HUES64 (cell line): ENCODE measurements around the gene TRDN.
"Not testable (repeated sequence)": the region's sequence is repeated elsewhere in the genome, so short reads cannot be mapped to it uniquely, and the experiment has no call there.

ENCODE experiments used
- H3K27ac ChIP-seq: 2 replicates; pipeline ENCODE4 v1.7.0; 2013; ENCODE audit warnings: low read depth, low read length, inconsistent platforms
- H3K27me3 ChIP-seq: 2 replicates; pipeline ENCODE4 v1.6.1; 2013; ENCODE audit warnings: mild to moderate bottlenecking, low read length; ENCODE audit not compliant: insufficient read depth
- H3K36me3 ChIP-seq: 2 replicates; pipeline ENCODE4 v1.6.1; 2013; ENCODE audit warnings: mild to moderate bottlenecking, low read length; ENCODE audit not compliant: insufficient read depth
- H3K4me1 ChIP-seq: 2 replicates; pipeline ENCODE4 v1.6.1; 2013; ENCODE audit warnings: mild to moderate bottlenecking, low read length, moderate library complexity; ENCODE audit not compliant: insufficient read depth
- H3K4me3 ChIP-seq: 2 replicates; pipeline ENCODE4 v1.5.1; 2013; ENCODE audit warnings: mild to moderate bottlenecking, low read length, moderate library complexity
- H3K9ac ChIP-seq: 2 replicates; pipeline ENCODE4 v1.6.1; 2013; ENCODE audit warnings: mild to moderate bottlenecking, low read depth, low read length
- H3K9me3 ChIP-seq: 2 replicates; pipeline ENCODE4 v1.6.1; 2013; ENCODE audit warnings: low read depth, low read length; ENCODE audit not compliant: insufficient read depth
- WGBS: fragments of 150-250, 120-280 bp; methylation state at CpG from one replicate; pipeline ENCODE4 v1.1.7; 2013; ENCODE audit warnings: missing lambda C conversion rate; 5-methylcytosine and 5-hydroxymethylcytosine counted together

The TRDN gene

GRCh38 chr6:123288649-123289048 lies 348.1 kb downstream of the TRDN start:
- no peaks in the 10 kb centered on the region for H3K9me3 ChIP-seq
- no peak overlapping the region for H3K4me3 ChIP-seq
- no peaks in the 10 kb centered on the region for H3K36me3 ChIP-seq
- H3K27ac ChIP-seq = no peak overlapping the region
- no peaks in the 10 kb centered on the region for H3K4me1 ChIP-seq
- WGBS = no CpG with 5 or more reads among the region's 1 CpG
- H3K9ac ChIP-seq = no peak overlapping the region
- H3K27me3 ChIP-seq = no peaks in the 10 kb centered on the region

GRCh38 chr6:123276546-123276980 lies 360.2 kb downstream of the TRDN start:
- no peaks in the 10 kb centered on the region for H3K27me3 ChIP-seq
- no peak overlapping the region for H3K9ac ChIP-seq
- WGBS = 52% methylated on average over 3 of the region's 3 CpGs
- no peak overlapping the region for H3K27ac ChIP-seq
- no peak overlapping the region for H3K4me3 ChIP-seq
- H3K36me3 ChIP-seq = no peaks in the 10 kb centered on the region
- H3K4me1 ChIP-seq = no peaks in the 10 kb centered on the region
- H3K9me3 ChIP-seq = no peaks in the 10 kb centered on the region

- Histone ChIP-seq H3K27ac (no peak overlapping the region), H3K9me3 (no peaks in the 10 kb centered on the region), H3K27me3 (no peaks in the 10 kb centered on the region), H3K9ac (no peak overlapping the region), H3K4me3 (no peak overlapping the region), H3K36me3 (no peaks in the 10 kb centered on the region), H3K4me1 (no peaks in the 10 kb centered on the region)
- 95% methylated on average over 4 of the region's 5 CpGs for WGBS
Measured at GRCh38 chr6:123263981-123264380, 372.8 kb downstream of the TRDN start.

GRCh38 chr6:123240626-123241025 lies 396.1 kb downstream of the TRDN start:
- Histone ChIP-seq H3K9ac (no peak overlapping the region), H3K27me3 (no peaks in the 10 kb centered on the region)
- no CpG with 5 or more reads among the region's 1 CpG for WGBS

GRCh38 chr6:123233336-123233735 lies 403.4 kb downstream of the TRDN start:
- H3K27ac ChIP-seq = no peak overlapping the region
- no peak overlapping the region for H3K9ac ChIP-seq
- no peaks in the 10 kb centered on the region for H3K9me3 ChIP-seq
- H3K4me1 ChIP-seq = no peaks in the 10 kb centered on the region
- no peaks in the 10 kb centered on the region for H3K36me3 ChIP-seq
- H3K27me3 ChIP-seq = no peaks in the 10 kb centered on the region
- no peak overlapping the region for H3K4me3 ChIP-seq
- 89% methylated on average over 4 of the region's 4 CpGs for WGBS

More at GRCh38 chr6:123240626-123241025, 396.1 kb downstream of the TRDN start:
- Histone ChIP-seq H3K4me3 (no peak overlapping the region), H3K4me1 (no peaks in the 10 kb centered on the region), H3K36me3 (no peaks in the 10 kb centered on the region), H3K9me3 (no peaks in the 10 kb centered on the region), H3K27ac (no peak overlapping the region)

DNA sequence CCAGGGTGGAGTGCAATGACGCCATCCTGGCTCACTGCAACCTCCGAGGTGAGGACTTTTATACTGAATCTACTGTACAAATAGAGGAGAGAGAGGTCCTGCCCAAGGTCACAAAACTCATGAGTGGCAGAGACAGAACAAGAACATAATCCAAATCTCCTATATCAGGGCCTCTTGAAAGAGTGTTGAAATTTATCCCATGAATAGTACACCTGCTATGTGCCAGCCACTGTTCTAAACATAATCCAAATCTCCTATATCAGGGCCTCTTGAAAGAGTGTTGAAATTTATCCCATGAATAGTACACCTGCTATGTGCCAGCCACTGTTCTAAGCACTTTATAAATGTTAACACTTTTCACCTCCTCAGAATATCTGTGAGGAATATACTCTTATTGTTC lies 409.0 kb downstream of the TRDN start:
- not testable (repeated sequence) for H3K9me3 ChIP-seq, H3K27ac ChIP-seq, H3K9ac ChIP-seq, H3K4me1 ChIP-seq, H3K27me3 ChIP-seq, H3K36me3 ChIP-seq, H3K4me3 ChIP-seq
- 94% methylated on average over 2 of the region's 2 CpGs for WGBS

GRCh38 chr6:123226398-123226797 lies 410.4 kb downstream of the TRDN start:
- Histone ChIP-seq H3K9me3 (no peaks in the 10 kb centered on the region), H3K4me3 (no peak overlapping the region), H3K27me3 (no peaks in the 10 kb centered on the region), H3K27ac (no peak overlapping the region), H3K9ac (no peak overlapping the region), H3K36me3 (no peaks in the 10 kb centered on the region), H3K4me1 (no peaks in the 10 kb centered on the region)
- 96% methylated on average over 3 of the region's 3 CpGs for WGBS

DNA sequence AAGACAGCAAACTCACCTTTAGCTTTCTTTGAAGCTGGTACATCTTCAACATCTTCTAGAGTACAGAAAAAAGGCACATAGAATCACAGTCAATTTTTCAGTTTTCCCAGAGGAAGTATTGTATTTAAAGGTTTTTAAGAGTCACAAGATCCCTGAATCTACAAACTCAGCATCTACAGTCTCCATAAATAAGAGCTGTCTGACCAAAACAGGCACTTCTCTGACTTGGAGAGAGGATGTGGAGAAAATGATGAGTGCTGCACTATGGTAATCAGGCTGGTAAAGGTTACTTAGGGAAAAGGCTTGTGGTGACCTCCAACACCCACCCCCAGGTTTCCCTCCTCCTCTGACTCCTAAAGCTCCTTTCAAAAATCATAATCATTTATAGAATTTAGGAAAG lies 412.7 kb downstream of the TRDN start:
- H3K9me3 ChIP-seq = no peaks in the 10 kb centered on the region
- H3K4me1 ChIP-seq = no peaks in the 10 kb centered on the region
- H3K9ac ChIP-seq = no peak overlapping the region
- no peak overlapping the region for H3K4me3 ChIP-seq
- no peaks in the 10 kb centered on the region for H3K36me3 ChIP-seq
- H3K27me3 ChIP-seq = no peaks in the 10 kb centered on the region
- H3K27ac ChIP-seq = no peak overlapping the region

- H3K27ac ChIP-seq = no peak overlapping the region
- H3K4me1 ChIP-seq = no peaks in the 10 kb centered on the region
- WGBS = 95% methylated on average over 2 of the region's 2 CpGs
- no peak overlapping the region for H3K4me3 ChIP-seq
- no peaks in the 10 kb centered on the region for H3K36me3 ChIP-seq
- H3K9me3 ChIP-seq = no peaks in the 10 kb centered on the region
- no peak overlapping the region for H3K9ac ChIP-seq
- no peaks in the 10 kb centered on the region for H3K27me3 ChIP-seq
Measured at GRCh38 chr6:123223461-123223860, 413.3 kb downstream of the TRDN start.

GRCh38 chr6:123215211-123215610 lies 421.5 kb downstream of the TRDN start:
- Histone ChIP-seq H3K9ac (no peak overlapping the region), H3K36me3 (no peaks in the 10 kb centered on the region), H3K27ac (no peak overlapping the region), H3K4me1 (0 out of 2 replicates have a peak, but pooled peaks cover 7% of the 10 kb centered on the region), H3K9me3 (no peaks in the 10 kb centered on the region), H3K27me3 (no peaks in the 10 kb centered on the region), H3K4me3 (no peak overlapping the region)
- WGBS = 84% methylated on average over 4 of the region's 4 CpGs

GRCh38 chr6:123214433-123214832 lies 422.3 kb downstream of the TRDN start:
- H3K9ac ChIP-seq = no peak overlapping the region
- H3K27ac ChIP-seq = no peak overlapping the region
- H3K9me3 ChIP-seq = no peaks in the 10 kb centered on the region
- H3K36me3 ChIP-seq = no peaks in the 10 kb centered on the region
- WGBS = 98% methylated on average over 2 of the region's 2 CpGs
- H3K27me3 ChIP-seq = no peaks in the 10 kb centered on the region
- 0 out of 2 replicates have a peak, but pooled peaks cover 7% of the 10 kb centered on the region for H3K4me1 ChIP-seq
- no peak overlapping the region for H3K4me3 ChIP-seq

- H3K9ac ChIP-seq = no peak overlapping the region
- 0 out of 2 replicates have a peak, but pooled peaks cover 7% of the 10 kb centered on the region for H3K4me1 ChIP-seq
- H3K27ac ChIP-seq = no peak overlapping the region
- no peaks in the 10 kb centered on the region for H3K27me3 ChIP-seq
- H3K9me3 ChIP-seq = no peaks in the 10 kb centered on the region
- 92% methylated on average over 3 of the region's 3 CpGs for WGBS
- no peaks in the 10 kb centered on the region for H3K36me3 ChIP-seq
- no peak overlapping the region for H3K4me3 ChIP-seq
Measured at GRCh38 chr6:123213921-123214320, 422.8 kb downstream of the TRDN start.
